ENCODE data around the gene ZFP42. TPM values are rescaled to one million over a fixed set of nuclear protein-coding genes. Genes with fewer than 3 reads are reported as not detected.
A peak's percentile ranks its signal among the peaks of the same experiment; 100 is the strongest.

ZFP42 gene
- polyA plus RNA-seq, 3 donors = not detected

- H3K27me3 Mint-ChIP-seq (ENCODE audit: low read depth in 3 of 3) = no peaks in the 10 kb centered on the region
Measured at GRCh38 chr4:188025476-188025875, 29.9 kb downstream of the ZFP42 start.

GRCh38 chr4:188029114-188029513 lies 33.5 kb downstream of the ZFP42 start:
- Histone ChIP-seq H3K9ac (ENCODE audit: insufficient read depth, low read length, poor library complexity, severe bottlenecking) (no peak overlapping the region), H3K4me1 (ENCODE audit: control insufficient read depth in 1 of 2, insufficient read depth in 2 of 2, low read length in 2 of 2) (no peaks in the 10 kb centered on the region), H2AFZ (ENCODE audit: insufficient read depth, low read depth, low read length, poor library complexity, severe bottlenecking) (no peak overlapping the region), H3K79me2 (ENCODE audit: insufficient read depth, low read length) (no peaks in the 10 kb centered on the region), H3K4me3 (replicated peaks in 1 of 3; ENCODE audit: low read depth in 2 of 3, low read length in 3 of 3) (no peak overlapping the region), H3K4me2 (replicated peaks; ENCODE audit: extremely low read depth, low read length, poor library complexity, severe bottlenecking) (no peak overlapping the region), H3K9me3 (replicated peaks in 1 of 2; ENCODE audit: control insufficient read depth in 1 of 2, insufficient read depth in 1 of 2, low read length in 2 of 2) (peaks cover 6 to 24% of the 10 kb centered on the region in 2 donors), H3K27me3 (ENCODE audit: control insufficient read depth in 2 of 2, insufficient read depth in 2 of 2, low read length in 2 of 2) (peaks cover 0 to 9% of the 10 kb centered on the region in 2 donors), H3K27ac (ENCODE audit: low read depth in 1 of 2, low read length in 2 of 2) (no peak overlapping the region), H4K20me1 (ENCODE audit: insufficient read depth, low read length) (no peaks in the 10 kb centered on the region), H3K36me3 (replicated peaks in 1 of 2; ENCODE audit: control insufficient read depth in 1 of 2, insufficient read depth in 2 of 2, low read length in 2 of 2) (no peaks in the 10 kb centered on the region)
- H3K36me3 Mint-ChIP-seq = no peaks in the 10 kb centered on the region
- TF ChIP-seq CTCF (IDR thresholded peaks at IDR 0.05) = no peak
- H3K9me3 Mint-ChIP-seq = peaks cover 3 to 37% (median 14%) of the 10 kb centered on the region in 7 donors
- intact Hi-C loops (cut with micrococcal nuclease) = no loop called here
- no peaks in the 10 kb centered on the region for H3K4me1 Mint-ChIP-seq
- H3K27ac Mint-ChIP-seq = peak overlapping the region in 1 of 7 donors; percentile 50
- WGBS (ENCODE audit: insufficient coverage) = 96% methylated on average over 12 of the region's 13 CpGs
- H3K27me3 Mint-ChIP-seq (ENCODE audit: low read depth in 3 of 3) = peaks cover 4 to 16% (median 8%) of the 10 kb centered on the region in 3 donors
- no peak for DNase-seq
- no peak overlapping the region for H3K4me3 Mint-ChIP-seq

More at GRCh38 chr4:188025476-188025875, 29.9 kb downstream of the ZFP42 start:
- intact Hi-C loops (cut with micrococcal nuclease) = no loop called here
- no peaks in the 10 kb centered on the region for H4K20me1 ChIP-seq (ENCODE audit: insufficient read depth, low read length)
- H3K27ac ChIP-seq (ENCODE audit: low read depth in 1 of 2, low read length in 2 of 2) = no peak overlapping the region
- no peak overlapping the region for H3K27ac Mint-ChIP-seq
- no CpG with 5 or more reads among the region's 2 CpGs for WGBS (ENCODE audit: insufficient coverage)
- no peaks in the 10 kb centered on the region for H3K79me2 ChIP-seq (ENCODE audit: insufficient read depth, low read length)
- no peak overlapping the region for H3K4me3 ChIP-seq (replicated peaks in 1 of 3; ENCODE audit: low read depth in 2 of 3, low read length in 3 of 3)
- H3K36me3 Mint-ChIP-seq = no peaks in the 10 kb centered on the region
- H3K4me1 ChIP-seq (ENCODE audit: control insufficient read depth in 1 of 2, insufficient read depth in 2 of 2, low read length in 2 of 2) = no peaks in the 10 kb centered on the region
- H3K9me3 ChIP-seq (replicated peaks in 1 of 2; ENCODE audit: control insufficient read depth in 1 of 2, insufficient read depth in 1 of 2, low read length in 2 of 2) = peaks cover 12% of the 10 kb centered on the region in 2 donors
- no peak for TF ChIP-seq CTCF (IDR thresholded peaks at IDR 0.05)
- no peak overlapping the region for H3K4me2 ChIP-seq (replicated peaks; ENCODE audit: extremely low read depth, low read length, poor library complexity, severe bottlenecking)
- peaks cover 2 to 26% (median 7%) of the 10 kb centered on the region in 7 donors for H3K9me3 Mint-ChIP-seq
- no peak for DNase-seq
- no peak overlapping the region for H2AFZ ChIP-seq (ENCODE audit: insufficient read depth, low read depth, low read length, poor library complexity, severe bottlenecking)
- H3K36me3 ChIP-seq (replicated peaks in 1 of 2; ENCODE audit: control insufficient read depth in 1 of 2, insufficient read depth in 2 of 2, low read length in 2 of 2) = no peaks in the 10 kb centered on the region
- H3K9ac ChIP-seq (ENCODE audit: insufficient read depth, low read length, poor library complexity, severe bottlenecking) = no peak overlapping the region
- H3K27me3 ChIP-seq (ENCODE audit: control insufficient read depth in 2 of 2, insufficient read depth in 2 of 2, low read length in 2 of 2) = no peaks in the 10 kb centered on the region
- H3K4me1 Mint-ChIP-seq = no peaks in the 10 kb centered on the region
- no peak overlapping the region for H3K4me3 Mint-ChIP-seq

Measured in CD14-positive monocyte (primary cell).